GM12878 (cell line): ENCODE measurements around the gene KDM8. TPM values are rescaled to one million over a fixed set of nuclear protein-coding genes. Genes with fewer than 3 reads are reported as not detected.

Source experiments
- BHLHE40 ChIP-seq, 2 experiments: fragments of 450-650 bp in 1 of 2; IDR thresholded peaks; 2 replicates each; pipeline ENCODE4 v1.6.1; 2011 to 2017; ENCODE audit warnings: low read depth in 2 of 2, borderline replicate concordance in 1 of 2, improper control_type of control experiment in 1 of 2, low read length in 1 of 2, mild to moderate bottlenecking in 1 of 2
- DPF2 ChIP-seq: fragments of 450-650 bp; IDR thresholded peaks from 2 replicates; pipeline ENCODE4 v1.6.1; 2017; ENCODE audit warnings: mild to moderate bottlenecking
- EED ChIP-seq: sonication (generic); IDR thresholded peaks from 2 replicates; pipeline ENCODE4 v1.6.1; 2016; ENCODE audit warnings: antibody characterized with exemption, low read depth
- EGR1 ChIP-seq, 2 experiments: IDR thresholded peaks; 1 replicate in 1 of 2; 2 replicates in 1 of 2; pipeline ENCODE4 v1.6.1; 2011 to 2012; ENCODE audit warnings: low read depth in 2 of 2, low read length in 2 of 2, borderline replicate concordance in 1 of 2, mild to moderate bottlenecking in 1 of 2, moderate library complexity in 1 of 2
- FOXM1 ChIP-seq: IDR thresholded peaks from 2 replicates; pipeline ENCODE4 v1.6.1; 2012; ENCODE audit warnings: low read depth, mild to moderate bottlenecking, inconsistent platforms, low read length, moderate library complexity
- MXI1 ChIP-seq: fragments of 150-350 bp; IDR thresholded peaks from 2 replicates; pipeline ENCODE4 v1.6.1; 2011; ENCODE audit warnings: low read depth, mild to moderate bottlenecking, inconsistent platforms, low read length, improper control_type of control experiment
- NFYB ChIP-seq: IDR thresholded peaks from 2 replicates; pipeline ENCODE4 v1.6.1; 2011; ENCODE audit warnings: low read depth, mild to moderate bottlenecking, low read length, improper control_type of control experiment, moderate library complexity; ENCODE audit not compliant: insufficient read depth
- NR2C1 ChIP-seq: fragments of 450-650 bp; IDR thresholded peaks from 2 replicates; pipeline ENCODE4 v1.6.1; 2017; ENCODE audit warnings: antibody characterized with exemption, mild to moderate bottlenecking, moderate library complexity
- PAX8 ChIP-seq: fragments of 450-650 bp; IDR thresholded peaks from 2 replicates; pipeline ENCODE4 v1.6.1; 2017; ENCODE audit warnings: mild to moderate bottlenecking, moderate library complexity
- PML ChIP-seq: IDR thresholded peaks from 2 replicates; pipeline ENCODE4 v1.6.1; 2012; ENCODE audit warnings: low read length, inconsistent platforms
- POLR2A ChIP-seq: IDR thresholded peaks from 2 replicates; pipeline ENCODE4 v1.6.1; 2011; ENCODE audit warnings: low read depth, mild to moderate bottlenecking, low read length
- POLR2AphosphoS5 ChIP-seq: IDR thresholded peaks from 2 replicates; pipeline ENCODE4 v1.6.1; 2011; ENCODE audit warnings: mild to moderate bottlenecking, low read length, inconsistent platforms
- RAD51 ChIP-seq: fragments of 450-650 bp; IDR thresholded peaks from 2 replicates; pipeline ENCODE4 v1.6.1; 2016; ENCODE audit warnings: moderate library complexity, mild to moderate bottlenecking, inconsistent platforms
- RB1 ChIP-seq: fragments of 450-650 bp; formaldehyde crosslinking; IDR thresholded peaks from 2 replicates; pipeline ENCODE4 v1.6.1; 2017; ENCODE audit warnings: mild to moderate bottlenecking, borderline replicate concordance
- SMARCA5 ChIP-seq: fragments of 450-650 bp; IDR thresholded peaks from 2 replicates; pipeline ENCODE4 v1.6.1; 2017; ENCODE audit warnings: mild to moderate bottlenecking
- STAT3 ChIP-seq: IDR thresholded peaks from 2 replicates; pipeline ENCODE4 v1.6.1; 2011; ENCODE audit warnings: low read depth, low read length, improper control_type of control experiment
- TCF7 ChIP-seq: IDR thresholded peaks from 2 replicates; pipeline ENCODE4 v1.6.1; 2014; ENCODE audit warnings: antibody characterized with exemption, borderline replicate concordance
- YBX1 ChIP-seq: fragments of 450-650 bp; IDR thresholded peaks from 2 replicates; pipeline ENCODE4 v1.6.1; 2016; ENCODE audit warnings: antibody characterized with exemption
- ZBED1 ChIP-seq: IDR thresholded peaks from 2 replicates; pipeline ENCODE4 v1.6.1; 2016; ENCODE audit warnings: borderline replicate concordance
- ZNF384 ChIP-seq: IDR thresholded peaks from 2 replicates; pipeline ENCODE4 v1.6.1; 2012; ENCODE audit warnings: low read depth, mild to moderate bottlenecking, low read length, improper control_type of control experiment, borderline replicate concordance
- polyA plus RNA-seq, 11 experiments: library from polyadenylated mRNA; depleted of rRNA in 4 of 11; unstranded in 6 of 11; stranded (reverse) in 5 of 11; fragments of >200 nt; fragmentation: Nextera tagmentation in 4 of 11; fragmentation: Illumina TruSeq in 1 of 11; extraction: Ambion mirVana in 4 of 11; extraction: Trizol in 1 of 11; gene quantifications; 1 replicate in 1 of 11; 2 replicates in 10 of 11; pipeline versions ENCODE4 v1.2.1 to v1.2.3, GENCODE V29; 2011 to 2016; ENCODE audit warnings: inconsistent platforms in 2 of 11, missing spikeins in 2 of 11, low read depth in 1 of 11
- total RNA-seq, 4 experiments: library from RNA; depleted of rRNA in 3 of 4; stranded (reverse); fragments of >200 nt in 3 of 4; fragmentation: Illumina TruSeq in 1 of 4; extraction: Trizol in 1 of 4; gene quantifications; 2 replicates each; pipeline versions ENCODE4 v1.2.1 to v1.2.3, GENCODE V29; 2013 to 2021
- TF ChIP-seq, protein P1 (sequence below): IDR thresholded peaks from 2 replicates; pipeline ENCODE4 v1.6.1; 2012; ENCODE audit warnings: improper control_type of control experiment, low read depth, low read length; ENCODE audit not compliant: insufficient replicate concordance
- TF ChIP-seq, protein P2 (sequence below): fragments of 450-650 bp; IDR thresholded peaks from 2 replicates; pipeline ENCODE4 v1.6.1; 2017; ENCODE audit warnings: borderline replicate concordance
- TF ChIP-seq, protein P3 (sequence below): IDR thresholded peaks from 2 replicates; pipeline ENCODE4 v1.6.1; 2012; ENCODE audit warnings: low read depth, low read length, improper control_type of control experiment

KDM8 gene
- total and polyA plus RNA-seq, 10 of the 15 experiments (the other 5 are each of a cell fraction or from before 2014, with no cell fraction given), result 0.79 to 8.9 (median 5.8) TPM

DNA sequence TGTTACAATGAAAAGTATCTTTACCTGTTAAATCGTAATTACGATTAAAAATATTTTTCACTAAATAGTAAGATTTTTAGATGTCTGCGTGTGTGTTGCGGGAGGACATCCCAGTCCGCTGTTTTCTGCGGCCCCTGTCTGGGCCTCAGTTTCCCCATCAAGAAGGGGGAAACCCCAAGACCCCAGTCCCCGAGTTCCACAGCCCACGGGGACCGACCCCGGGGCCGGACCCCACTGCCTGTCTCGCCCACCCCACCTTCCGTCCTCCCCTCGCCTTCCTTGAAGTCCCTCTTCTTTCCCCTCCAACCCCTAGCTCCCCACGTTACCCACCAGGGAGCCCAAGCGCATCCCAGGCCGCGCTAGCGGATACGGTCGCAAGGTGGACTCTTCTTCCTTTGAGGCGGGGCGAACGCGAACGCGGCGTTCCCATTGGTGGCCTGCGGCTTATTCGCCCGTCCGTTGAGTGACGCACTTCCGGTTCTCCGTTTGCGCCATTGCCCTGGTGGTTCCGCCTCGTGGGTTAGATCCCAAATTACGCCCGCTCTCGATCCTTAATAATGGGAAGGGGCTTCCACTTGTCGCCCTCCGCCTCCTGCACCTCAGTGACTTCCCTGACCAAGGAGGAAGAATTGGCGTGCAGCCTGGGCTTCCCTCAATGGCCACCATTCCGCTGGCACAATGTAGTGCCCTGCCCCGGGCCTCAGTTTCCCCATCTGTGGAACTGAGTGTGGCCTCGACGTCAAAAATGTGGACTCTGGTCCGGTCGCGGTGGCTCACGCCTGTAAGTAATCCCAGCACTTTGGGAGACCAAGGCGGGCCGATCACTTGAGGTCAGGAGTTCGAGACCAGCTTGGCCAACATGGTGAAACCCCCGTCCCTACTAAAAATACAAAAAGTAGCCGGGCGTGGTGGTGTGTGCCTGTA lies 65.3 kb downstream of the KDM8 start, which contains the start of gene NSMCE1 (continued):
- TF ChIP-seq, protein P1, sequence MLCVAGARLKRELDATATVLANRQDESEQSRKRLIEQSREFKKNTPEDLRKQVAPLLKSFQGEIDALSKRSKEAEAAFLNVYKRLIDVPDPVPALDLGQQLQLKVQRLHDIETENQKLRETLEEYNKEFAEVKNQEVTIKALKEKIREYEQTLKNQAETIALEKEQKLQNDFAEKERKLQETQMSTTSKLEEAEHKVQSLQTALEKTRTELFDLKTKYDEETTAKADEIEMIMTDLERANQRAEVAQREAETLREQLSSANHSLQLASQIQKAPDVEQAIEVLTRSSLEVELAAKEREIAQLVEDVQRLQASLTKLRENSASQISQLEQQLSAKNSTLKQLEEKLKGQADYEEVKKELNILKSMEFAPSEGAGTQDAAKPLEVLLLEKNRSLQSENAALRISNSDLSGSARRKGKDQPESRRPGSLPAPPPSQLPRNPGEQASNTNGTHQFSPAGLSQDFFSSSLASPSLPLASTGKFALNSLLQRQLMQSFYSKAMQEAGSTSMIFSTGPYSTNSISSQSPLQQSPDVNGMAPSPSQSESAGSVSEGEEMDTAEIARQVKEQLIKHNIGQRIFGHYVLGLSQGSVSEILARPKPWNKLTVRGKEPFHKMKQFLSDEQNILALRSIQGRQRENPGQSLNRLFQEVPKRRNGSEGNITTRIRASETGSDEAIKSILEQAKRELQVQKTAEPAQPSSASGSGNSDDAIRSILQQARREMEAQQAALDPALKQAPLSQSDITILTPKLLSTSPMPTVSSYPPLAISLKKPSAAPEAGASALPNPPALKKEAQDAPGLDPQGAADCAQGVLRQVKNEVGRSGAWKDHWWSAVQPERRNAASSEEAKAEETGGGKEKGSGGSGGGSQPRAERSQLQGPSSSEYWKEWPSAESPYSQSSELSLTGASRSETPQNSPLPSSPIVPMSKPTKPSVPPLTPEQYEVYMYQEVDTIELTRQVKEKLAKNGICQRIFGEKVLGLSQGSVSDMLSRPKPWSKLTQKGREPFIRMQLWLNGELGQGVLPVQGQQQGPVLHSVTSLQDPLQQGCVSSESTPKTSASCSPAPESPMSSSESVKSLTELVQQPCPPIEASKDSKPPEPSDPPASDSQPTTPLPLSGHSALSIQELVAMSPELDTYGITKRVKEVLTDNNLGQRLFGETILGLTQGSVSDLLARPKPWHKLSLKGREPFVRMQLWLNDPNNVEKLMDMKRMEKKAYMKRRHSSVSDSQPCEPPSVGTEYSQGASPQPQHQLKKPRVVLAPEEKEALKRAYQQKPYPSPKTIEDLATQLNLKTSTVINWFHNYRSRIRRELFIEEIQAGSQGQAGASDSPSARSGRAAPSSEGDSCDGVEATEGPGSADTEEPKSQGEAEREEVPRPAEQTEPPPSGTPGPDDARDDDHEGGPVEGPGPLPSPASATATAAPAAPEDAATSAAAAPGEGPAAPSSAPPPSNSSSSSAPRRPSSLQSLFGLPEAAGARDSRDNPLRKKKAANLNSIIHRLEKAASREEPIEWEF, result no peak
- TF ChIP-seq FOXM1 (no peak), POLR2AphosphoS5 (peak; percentile 90), POLR2A (peak; percentile 96), RB1 (0 out of 2 replicates have a peak, but pooled peaks have one; percentile 27), MXI1 (peak; percentile 10), STAT3 (no peak), YBX1 (no peak), ZBED1 (peak; percentile 48; the same call in 1 of the 2 replicates), SMARCA5 (no peak), PML (peak; percentile 81), NR2C1 (no peak), TCF7 (no peak), EGR1 (IDR thresholded peaks at IDR 0.05; ENCODE audit: borderline replicate concordance in 1 of 2, low read depth in 2 of 2, low read length in 2 of 2) (no peak), EED (peak; percentile 76; the same call in 1 of the 2 replicates), PAX8 (peak; percentile 54; the same call in 1 of the 2 replicates), BHLHE40 (IDR thresholded peaks at IDR 0.05; ENCODE audit: borderline replicate concordance in 1 of 2, low read depth in 2 of 2, low read length in 1 of 2) (peak in 1 of 2 experiments; percentile 21; a peak in 1 of 4 replicates), DPF2 (peak; percentile 86), RAD51 (no peak; the same call in 1 of the 2 replicates), ZNF384 (no peak), NFYB (peak; percentile 94)
- TF ChIP-seq, protein P2, sequence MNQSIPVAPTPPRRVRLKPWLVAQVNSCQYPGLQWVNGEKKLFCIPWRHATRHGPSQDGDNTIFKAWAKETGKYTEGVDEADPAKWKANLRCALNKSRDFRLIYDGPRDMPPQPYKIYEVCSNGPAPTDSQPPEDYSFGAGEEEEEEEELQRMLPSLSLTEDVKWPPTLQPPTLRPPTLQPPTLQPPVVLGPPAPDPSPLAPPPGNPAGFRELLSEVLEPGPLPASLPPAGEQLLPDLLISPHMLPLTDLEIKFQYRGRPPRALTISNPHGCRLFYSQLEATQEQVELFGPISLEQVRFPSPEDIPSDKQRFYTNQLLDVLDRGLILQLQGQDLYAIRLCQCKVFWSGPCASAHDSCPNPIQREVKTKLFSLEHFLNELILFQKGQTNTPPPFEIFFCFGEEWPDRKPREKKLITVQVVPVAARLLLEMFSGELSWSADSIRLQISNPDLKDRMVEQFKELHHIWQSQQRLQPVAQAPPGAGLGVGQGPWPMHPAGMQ, result no peak
- TF ChIP-seq, protein P3, sequence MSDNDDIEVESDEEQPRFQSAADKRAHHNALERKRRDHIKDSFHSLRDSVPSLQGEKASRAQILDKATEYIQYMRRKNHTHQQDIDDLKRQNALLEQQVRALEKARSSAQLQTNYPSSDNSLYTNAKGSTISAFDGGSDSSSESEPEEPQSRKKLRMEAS, result peak; percentile 66
